ENCODE results near the gene UTP14C. TPM values are rescaled to one million over a fixed set of nuclear protein-coding genes. Genes with fewer than 3 reads are reported as not detected.

Gene UTP14C
- total and polyA plus RNA-seq, 2 donors (not counting 1 experiment from before 2014, with no cell fraction given): 14.5 to 20.5 TPM

GRCh38 chr13:52010890-52011631 is 13.4 kb upstream of the UTP14C start, which contains the start of gene ATP7B:
Gene ATP7B (minus strand): TSS chr13:52011450. CDS start chr13:52011337, 113 bp downstream.
- peak in 1 of 2 donors; percentile 12 for DNase-seq (ENCODE audit: low read depth in 2 of 2)
- TF ChIP-seq EZH2 (IDR thresholded peaks at IDR 0.05; ENCODE audit: low read length, missing control alignments): peak; percentile 65
- TF ChIP-seq, protein P1, sequence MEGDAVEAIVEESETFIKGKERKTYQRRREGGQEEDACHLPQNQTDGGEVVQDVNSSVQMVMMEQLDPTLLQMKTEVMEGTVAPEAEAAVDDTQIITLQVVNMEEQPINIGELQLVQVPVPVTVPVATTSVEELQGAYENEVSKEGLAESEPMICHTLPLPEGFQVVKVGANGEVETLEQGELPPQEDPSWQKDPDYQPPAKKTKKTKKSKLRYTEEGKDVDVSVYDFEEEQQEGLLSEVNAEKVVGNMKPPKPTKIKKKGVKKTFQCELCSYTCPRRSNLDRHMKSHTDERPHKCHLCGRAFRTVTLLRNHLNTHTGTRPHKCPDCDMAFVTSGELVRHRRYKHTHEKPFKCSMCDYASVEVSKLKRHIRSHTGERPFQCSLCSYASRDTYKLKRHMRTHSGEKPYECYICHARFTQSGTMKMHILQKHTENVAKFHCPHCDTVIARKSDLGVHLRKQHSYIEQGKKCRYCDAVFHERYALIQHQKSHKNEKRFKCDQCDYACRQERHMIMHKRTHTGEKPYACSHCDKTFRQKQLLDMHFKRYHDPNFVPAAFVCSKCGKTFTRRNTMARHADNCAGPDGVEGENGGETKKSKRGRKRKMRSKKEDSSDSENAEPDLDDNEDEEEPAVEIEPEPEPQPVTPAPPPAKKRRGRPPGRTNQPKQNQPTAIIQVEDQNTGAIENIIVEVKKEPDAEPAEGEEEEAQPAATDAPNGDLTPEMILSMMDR (conservative IDR thresholded peaks at IDR 0.05 in 1 of 2, IDR thresholded peaks at IDR 0.05 in 1 of 2; ENCODE audit: low read depth in 1 of 2, low read length in 2 of 2): peak in 1 of 2 donors; percentile 26
- peak within 1 kb of the TSS; percentile 100 for H3K4me2 ChIP-seq (ENCODE audit: extremely low read depth, insufficient read depth, low read length)

DNA sequence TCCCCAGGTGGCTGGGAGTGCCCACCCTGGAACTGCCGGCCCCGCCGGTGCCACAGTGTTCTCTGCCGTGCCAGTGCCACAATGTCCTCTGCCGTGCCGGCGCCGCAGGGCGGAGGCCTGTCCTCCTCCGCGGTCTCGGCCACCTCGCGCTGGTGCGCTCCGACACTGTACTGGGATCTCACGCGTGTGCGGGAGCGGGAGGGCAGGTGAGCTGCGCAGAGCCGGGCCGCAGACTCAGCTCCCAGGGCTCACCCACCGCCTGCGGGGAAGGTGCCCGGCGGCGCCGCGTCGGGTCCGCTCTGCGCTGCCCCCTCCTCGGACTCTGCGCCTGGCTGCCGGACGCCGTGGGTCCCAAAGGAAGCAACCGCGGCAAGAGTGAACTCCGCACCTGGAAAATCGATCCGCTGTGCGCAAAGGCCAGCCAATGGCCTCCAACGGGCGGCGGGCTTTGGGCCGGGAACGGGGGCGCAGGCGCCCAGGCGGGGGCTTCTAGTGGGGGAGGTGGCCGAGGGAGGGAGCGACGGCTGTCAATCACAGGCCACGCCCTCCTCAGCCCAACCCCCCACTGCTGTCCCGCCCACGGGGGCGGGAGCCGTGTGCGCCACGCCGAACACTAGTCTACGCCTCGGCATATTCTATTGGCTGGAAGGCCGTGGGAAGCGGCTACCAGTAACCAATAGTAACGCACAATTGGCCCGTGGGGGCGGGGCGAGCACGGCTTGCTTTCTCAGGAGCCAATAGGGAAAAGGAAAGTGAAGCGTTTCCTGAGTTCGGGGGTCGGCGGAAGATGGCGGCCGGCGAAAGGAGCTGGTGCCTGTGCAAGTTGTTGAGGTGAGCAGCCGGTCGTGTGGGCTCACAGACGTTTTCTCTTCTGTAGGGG is 12.6 kb upstream of the UTP14C start, which contains the start of gene ALG11:
TSS of gene ALG11 (plus strand) at position 767 of the 880 bp plus-strand sequence. CDS start at position 788, 21 bp downstream.
- no peak for TF ChIP-seq EZH2 (IDR thresholded peaks at IDR 0.05; ENCODE audit: low read length, missing control alignments)
- TF ChIP-seq, protein P1 (conservative IDR thresholded peaks at IDR 0.05 in 1 of 2, IDR thresholded peaks at IDR 0.05 in 1 of 2; ENCODE audit: low read depth in 1 of 2, low read length in 2 of 2): no peak
- peak within 1 kb of the TSS; percentile 85 to 99 (median 96) for H3K4me3 ChIP-seq (replicated peaks in 1 of 4; ENCODE audit: control extremely low read depth in 1 of 4, insufficient read depth in 1 of 4, low read depth in 3 of 4, low read length in 4 of 4)
- no peaks in the 10 kb centered on the region for H4K20me1 ChIP-seq (ENCODE audit: control insufficient read depth, extremely low read depth, insufficient read depth, low read length)
- no peaks in the 10 kb centered on the region for H3K36me3 ChIP-seq (ENCODE audit: control insufficient read depth, insufficient read depth, low read length)
- peak within 1 kb of the TSS; percentile 66 for H3K9ac ChIP-seq (ENCODE audit: insufficient read depth, low read length)
- H3K27me3 ChIP-seq (ENCODE audit: control insufficient read depth, insufficient read depth, low read length): peaks cover 10% of the 10 kb centered on the region
- H3K79me2 ChIP-seq (ENCODE audit: control insufficient read depth, insufficient read depth, low read length): peaks cover 25% of the 10 kb centered on the region
- peak within 1 kb of the TSS; percentile 78 for H3K27ac ChIP-seq (ENCODE audit: insufficient read depth, low read length)
- no peaks in the 10 kb centered on the region for H3K9me3 ChIP-seq (ENCODE audit: control insufficient read depth, insufficient read depth, low read depth, low read length)
- H3K4me2 ChIP-seq (ENCODE audit: extremely low read depth, insufficient read depth, low read length): peak within 1 kb of the TSS; percentile 100
- peak within 1 kb of the TSS; percentile 93 for H2AFZ ChIP-seq (ENCODE audit: low read length)
- H3K4me1 ChIP-seq (ENCODE audit: control insufficient read depth, extremely low read depth, insufficient read depth, low read length): peaks cover 4% of the 10 kb centered on the region
- DNase-seq (ENCODE audit: low read depth in 2 of 2): peak; percentile 95 to 97

More at GRCh38 chr13:52010890-52011631, 13.4 kb upstream of the UTP14C start, which contains the start of gene ATP7B:
- no peaks in the 10 kb centered on the region for H4K20me1 ChIP-seq (ENCODE audit: control insufficient read depth, extremely low read depth, insufficient read depth, low read length)
- H3K36me3 ChIP-seq (ENCODE audit: control insufficient read depth, insufficient read depth, low read length): no peaks in the 10 kb centered on the region
- H3K4me3 ChIP-seq (replicated peaks in 1 of 4; ENCODE audit: control extremely low read depth in 1 of 4, insufficient read depth in 1 of 4, low read depth in 3 of 4, low read length in 4 of 4): peak within 1 kb of the TSS; percentile 85 to 99 (median 96)
- H3K9me3 ChIP-seq (ENCODE audit: control insufficient read depth, insufficient read depth, low read depth, low read length): no peaks in the 10 kb centered on the region
- peak within 1 kb of the TSS; percentile 78 for H3K27ac ChIP-seq (ENCODE audit: insufficient read depth, low read length)
- peaks cover 4% of the 10 kb centered on the region for H3K4me1 ChIP-seq (ENCODE audit: control insufficient read depth, extremely low read depth, insufficient read depth, low read length)
- peaks cover 25% of the 10 kb centered on the region for H3K79me2 ChIP-seq (ENCODE audit: control insufficient read depth, insufficient read depth, low read length)
- H3K9ac ChIP-seq (ENCODE audit: insufficient read depth, low read length): peak within 1 kb of the TSS; percentile 66
- peaks cover 10% of the 10 kb centered on the region for H3K27me3 ChIP-seq (ENCODE audit: control insufficient read depth, insufficient read depth, low read length)
- peak within 1 kb of the TSS; percentile 93 for H2AFZ ChIP-seq (ENCODE audit: low read length)

GRCh38 chr13:52012512-52012836 is 12.0 kb upstream of the UTP14C start:
- H3K79me2 ChIP-seq (ENCODE audit: control insufficient read depth, insufficient read depth, low read length): peaks cover 25% of the 10 kb centered on the region
- no peak for TF ChIP-seq EZH2 (IDR thresholded peaks at IDR 0.05; ENCODE audit: low read length, missing control alignments)
- TF ChIP-seq, protein P1 (conservative IDR thresholded peaks at IDR 0.05 in 1 of 2, IDR thresholded peaks at IDR 0.05 in 1 of 2; ENCODE audit: low read depth in 1 of 2, low read length in 2 of 2): no peak

More at GRCh38 chr13:52012512-52012836, 12.0 kb upstream of the UTP14C start:
- Histone ChIP-seq H3K9ac (ENCODE audit: insufficient read depth, low read length) (peak overlapping the region; percentile 66), H3K27me3 (ENCODE audit: control insufficient read depth, insufficient read depth, low read length) (peaks cover 10% of the 10 kb centered on the region), H2AFZ (ENCODE audit: low read length) (peak overlapping the region; percentile 93), H3K27ac (ENCODE audit: insufficient read depth, low read length) (peak overlapping the region; percentile 78), H3K4me3 (replicated peaks in 1 of 4; ENCODE audit: control extremely low read depth in 1 of 4, insufficient read depth in 1 of 4, low read depth in 3 of 4, low read length in 4 of 4) (peak overlapping the region; percentile 85 to 99 (median 96)), H3K36me3 (ENCODE audit: control insufficient read depth, insufficient read depth, low read length) (no peaks in the 10 kb centered on the region), H3K9me3 (ENCODE audit: control insufficient read depth, insufficient read depth, low read depth, low read length) (no peaks in the 10 kb centered on the region), H3K4me1 (ENCODE audit: control insufficient read depth, extremely low read depth, insufficient read depth, low read length) (peaks cover 4% of the 10 kb centered on the region), H3K4me2 (ENCODE audit: extremely low read depth, insufficient read depth, low read length) (peak overlapping the region; percentile 72), H4K20me1 (ENCODE audit: control insufficient read depth, extremely low read depth, insufficient read depth, low read length) (no peaks in the 10 kb centered on the region)
- no peak for DNase-seq (ENCODE audit: low read depth in 2 of 2)

All from fibroblast of lung (primary cell).